NCI-H524 treated with DMSO at 0.1 percent for 48 hours (cell line): ENCODE data around the gene GNB1L.

Experiments used
- DNase-seq: peaks from one replicate; lab custom pipeline; 2025; lab: John Stamatoyannopoulos, UW

The GNB1L gene

DNA sequence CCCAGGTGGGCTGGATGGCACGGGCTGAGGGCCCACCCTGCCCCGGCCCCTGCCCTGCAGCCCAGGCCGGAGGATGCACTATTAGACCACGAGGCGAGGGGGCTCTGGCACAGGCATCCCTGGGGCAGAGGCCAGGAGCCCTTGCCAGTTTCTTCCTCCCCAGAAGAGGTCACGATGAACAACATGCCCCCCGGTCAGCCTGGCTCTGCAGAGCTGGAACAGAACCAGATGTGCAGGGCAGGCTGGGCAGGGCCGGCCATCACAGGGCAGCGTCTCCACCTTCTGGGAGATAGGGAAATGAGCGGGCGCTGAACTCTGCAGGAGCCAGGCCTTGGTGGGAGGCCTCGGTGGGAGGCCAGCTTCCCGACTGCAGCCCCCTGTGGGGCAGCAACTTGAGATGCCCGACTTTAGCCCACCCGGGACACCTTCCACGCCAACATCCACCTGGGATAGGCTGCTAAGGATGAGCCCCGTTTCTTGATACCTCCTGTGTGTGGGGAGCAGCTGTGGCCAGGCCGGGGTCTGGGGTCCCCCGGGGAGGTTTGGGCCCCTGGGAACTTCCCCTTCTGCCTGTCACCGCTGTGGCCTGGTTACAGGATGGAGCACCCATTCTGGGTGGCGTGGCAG, 21.8 kb upstream of the GNB1L start:
- DNase-seq: no peak

GRCh38 chr22:19875531-19876313, 21.0 kb upstream of the GNB1L start:
- no peak for DNase-seq

- no peak for DNase-seq
Observed at GRCh38 chr22:19875061-19875530, 20.4 kb upstream of the GNB1L start.

- DNase-seq: no peak
Observed at GRCh38 chr22:19874307-19875060, 19.8 kb upstream of the GNB1L start.

DNA sequence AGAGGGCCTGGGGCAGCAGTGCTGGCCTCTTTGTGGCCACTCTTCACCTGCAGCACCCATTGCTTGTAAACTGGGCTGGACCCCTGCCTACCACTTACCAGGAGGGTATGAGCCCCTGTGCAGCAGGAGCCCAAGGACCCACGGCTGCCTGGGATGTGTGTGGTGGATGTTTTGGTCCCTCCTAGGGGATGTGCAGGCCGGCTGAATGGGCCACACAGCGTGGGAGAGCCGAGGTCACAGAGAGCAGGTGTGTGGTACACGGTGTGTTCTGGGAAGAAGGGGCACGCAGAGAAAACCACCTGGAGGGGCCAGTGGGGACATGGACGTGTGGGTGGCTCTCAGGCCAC, 19.3 kb upstream of the GNB1L start:
- no peak for DNase-seq

- DNase-seq: no peak
Observed at GRCh38 chr22:19873138-19873959, 18.7 kb upstream of the GNB1L start.

DNA sequence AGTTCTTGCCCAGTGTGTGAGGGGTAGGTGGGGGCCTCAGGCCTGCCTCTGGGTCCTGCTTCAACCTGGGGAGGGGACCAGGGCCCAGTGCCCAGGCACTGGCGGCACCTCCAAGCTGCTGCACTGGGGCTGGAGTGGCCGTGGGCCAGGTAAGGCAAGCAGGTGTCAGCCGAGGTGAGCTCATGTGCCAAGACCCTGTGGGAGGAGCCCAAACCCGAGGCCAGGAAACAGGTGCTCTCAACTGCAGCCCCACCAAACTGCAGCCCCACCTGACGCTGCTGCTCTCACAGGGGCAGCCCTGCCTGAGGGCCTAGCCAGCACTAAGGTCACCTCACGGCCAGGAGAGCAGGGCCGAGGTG, 18.1 kb upstream of the GNB1L start:
- DNase-seq: no peak

DNA sequence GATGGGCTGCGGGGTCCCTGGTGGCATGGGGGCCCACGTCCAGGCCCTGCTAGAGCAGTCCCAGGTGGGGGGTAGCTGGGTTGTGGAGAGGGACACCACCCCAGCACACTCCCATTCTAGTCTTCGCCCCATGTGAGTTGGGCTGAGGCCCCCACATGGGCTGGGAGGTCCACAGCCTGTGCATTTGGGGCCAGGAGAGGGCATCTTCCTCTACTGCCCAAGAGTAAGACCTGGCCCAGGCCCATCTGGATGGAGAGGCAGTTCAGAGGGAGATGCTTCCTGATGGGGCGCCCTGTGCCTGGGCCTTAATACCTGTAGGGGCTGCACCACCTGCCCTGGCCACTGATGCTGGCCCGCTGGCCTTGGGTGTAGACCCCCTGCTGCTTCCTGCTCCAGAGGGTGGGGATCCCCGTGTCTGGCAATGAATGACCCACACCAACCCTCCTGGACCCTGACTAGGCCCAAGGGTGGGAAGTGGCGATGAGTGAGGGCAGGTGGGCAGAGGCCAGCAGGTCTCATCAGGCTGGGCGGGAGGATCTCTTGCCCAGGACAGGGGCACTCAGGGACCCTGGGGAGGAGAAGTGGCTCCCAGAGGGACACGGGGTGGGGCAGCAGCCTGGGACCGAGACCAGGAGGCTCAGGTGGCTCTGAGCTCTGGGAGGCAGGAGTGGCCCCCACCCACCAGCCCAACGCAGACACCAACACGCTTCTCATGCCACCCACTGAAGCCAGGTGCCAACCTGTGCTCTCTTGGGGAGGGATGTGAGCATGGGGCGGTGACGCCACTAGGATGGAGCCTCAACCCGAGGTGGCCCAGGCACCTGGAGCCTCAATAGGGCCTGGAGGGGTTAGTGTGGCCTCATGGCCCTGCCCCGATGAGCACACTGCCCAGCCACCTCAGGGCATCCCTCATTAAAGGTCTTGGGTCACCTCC, 17.4 kb upstream of the GNB1L start:
- no peak for DNase-seq

DNA sequence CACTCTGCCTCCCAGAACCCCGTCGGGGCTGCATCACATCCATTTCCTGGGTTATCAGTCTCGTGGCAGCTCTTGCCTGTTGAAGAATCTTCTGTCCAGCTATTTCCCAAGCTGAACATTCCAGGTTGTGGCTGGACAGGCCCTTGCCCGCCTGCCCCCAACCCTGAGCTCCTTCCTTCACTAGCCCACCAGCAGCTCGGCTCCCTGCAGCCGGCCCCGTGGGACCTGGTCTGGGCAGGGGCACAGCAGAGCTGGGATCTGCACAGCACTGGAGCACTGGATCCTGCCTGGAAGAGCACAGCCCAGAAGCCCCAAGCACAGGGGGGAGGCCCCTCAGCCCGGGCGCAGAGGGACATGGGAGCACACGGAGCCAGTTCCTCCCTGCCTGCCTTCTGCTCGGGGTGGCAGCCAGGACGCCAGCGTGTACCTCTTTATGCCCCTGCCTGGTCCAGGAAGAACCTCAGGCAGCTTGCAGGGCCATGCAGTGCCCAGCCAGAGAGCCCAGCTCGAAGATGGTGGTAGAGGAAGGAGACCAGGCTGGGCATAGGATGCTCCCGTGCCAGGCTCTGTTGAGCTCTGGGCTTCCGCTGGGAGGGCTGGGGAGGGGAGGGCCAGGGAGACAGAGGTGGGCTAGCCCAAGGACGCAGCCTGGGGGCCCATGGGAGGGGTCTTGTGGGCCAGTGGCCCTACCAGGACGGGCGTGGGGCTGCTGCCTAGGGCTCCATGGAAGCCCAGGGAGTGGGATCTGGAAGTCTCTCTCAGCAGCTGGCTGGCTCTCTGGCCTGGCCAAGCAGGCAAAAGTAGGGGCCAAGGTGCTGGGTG, 16.6 kb upstream of the GNB1L start:
- no peak for DNase-seq

GRCh38 chr22:19870153-19871022, 15.7 kb upstream of the GNB1L start:
- peak; percentile 90 for DNase-seq

GRCh38 chr22:19869497-19870152, 15.0 kb upstream of the GNB1L start:
- DNase-seq: no peak

- DNase-seq: no peak
Observed at GRCh38 chr22:19868773-19869471, 14.2 kb upstream of the GNB1L start.

- no peak for DNase-seq
Observed at GRCh38 chr22:19868333-19868732, 13.7 kb upstream of the GNB1L start.

GRCh38 chr22:19867617-19868016, 12.9 kb upstream of the GNB1L start:
- no peak for DNase-seq

GRCh38 chr22:19866665-19867009, 12.0 kb upstream of the GNB1L start:
- no peak for DNase-seq

DNA sequence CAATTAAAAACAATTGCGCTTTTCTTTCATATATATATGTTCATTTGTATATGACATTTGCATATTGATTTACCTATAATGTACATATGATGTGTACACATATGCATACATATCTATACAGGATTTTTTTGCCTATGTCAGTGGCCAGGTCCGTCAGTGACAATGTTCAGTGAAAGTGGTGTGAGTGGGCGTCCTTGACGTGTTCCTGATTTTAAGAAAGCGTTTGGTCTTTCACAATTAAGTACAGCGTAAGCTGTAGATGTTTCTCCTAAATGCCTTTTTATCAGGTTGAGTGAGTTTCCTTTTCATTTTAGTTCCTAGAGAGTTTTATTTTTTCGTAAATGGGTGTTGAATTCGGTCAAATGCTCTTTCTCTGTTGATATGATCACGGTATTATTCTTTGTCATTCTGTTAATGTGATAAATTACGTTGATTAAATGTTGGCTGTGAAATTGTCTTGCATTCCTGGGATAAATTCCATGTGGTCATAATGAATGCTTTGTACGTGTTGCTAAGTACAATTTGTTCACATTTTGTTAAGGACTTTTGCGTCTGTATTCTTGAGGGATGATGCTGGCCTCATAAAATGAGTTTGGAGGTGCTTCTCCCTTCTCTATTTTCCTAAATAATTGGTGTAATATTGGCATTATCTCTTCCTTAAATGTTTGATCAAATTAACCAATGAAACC, 10.6 kb upstream of the GNB1L start:
- DNase-seq: no peak

DNA sequence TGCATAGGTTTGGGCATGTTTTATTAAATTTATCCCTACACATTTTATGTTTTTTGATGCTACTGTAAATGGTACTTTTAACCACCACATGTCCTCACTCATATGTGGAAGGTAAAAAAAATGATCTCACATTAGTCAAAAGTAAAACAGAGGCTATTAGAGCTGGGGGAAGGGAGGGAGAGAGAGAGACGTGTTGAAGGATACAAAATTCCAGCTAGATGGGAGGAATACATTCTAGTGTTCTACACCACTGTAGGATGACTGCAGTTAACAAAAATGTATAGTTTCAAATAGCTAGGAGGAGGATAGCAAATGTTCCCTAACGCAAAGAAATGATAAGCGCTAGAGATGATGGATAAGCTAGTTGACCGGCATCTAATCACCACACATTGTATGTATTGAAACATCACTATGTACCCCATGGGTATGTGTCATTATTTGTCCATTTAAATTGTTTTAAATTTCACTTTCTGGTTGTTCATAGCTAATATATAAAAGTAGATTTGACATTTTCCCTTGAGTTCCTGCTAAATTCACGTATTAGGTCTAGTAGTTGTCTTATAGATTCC, 9.9 kb upstream of the GNB1L start:
- no peak for DNase-seq
